IMR-90 (cell line): ENCODE data around the gene TMPRSS11B. TPM values are rescaled to one million over a fixed set of nuclear protein-coding genes. Genes with fewer than 3 reads are reported as not detected.

Source experiments
- ATAC-seq: fragments of 200-7000 bp; cut with Tn5 transposase; 2 replicates; pipeline ENCODE4 v1.9.1; 2020; ENCODE audit warnings: low read depth, mild to moderate bottlenecking, moderate library complexity
- BruUV-seq: library from RNA; stranded (reverse); fragments of 400-500 nt; replicated peaks from 2 replicates; lab custom pipeline; 2021; lab: Mats Ljungman, UMichigan
- CTCF ChIA-PET: fragments of 300-600 bp; formaldehyde crosslinking; extraction: SDS; loops from one replicate; lab custom pipeline; 2021; ENCODE audit warnings: antibody characterized with exemption; lab: Yijun Ruan, JAX
- POLR2A ChIA-PET: fragments of 300-600 bp; sonication (Branson Sonifier 250); formaldehyde crosslinking; loops from one replicate; lab custom pipeline; 2022; ENCODE audit warnings: antibody characterized with exemption; ENCODE audit not compliant: unreplicated experiment; lab: Charles Lee
- DNase-seq: peaks from one replicate; pipeline ENCODE4 v3.0.0; 2013
- H2AFZ ChIP-seq: replicated peaks from 2 replicates; pipeline ENCODE3; 2013; ENCODE audit warnings: low read length, mild to moderate bottlenecking; ENCODE audit not compliant: poor library complexity
- H2AK5ac ChIP-seq: 2 replicates; pipeline ENCODE4 v1.6.1; 2013; ENCODE audit warnings: low read depth, low read length, inconsistent platforms
- H2AK9ac ChIP-seq: replicated peaks from 2 replicates; pipeline ENCODE3; 2013; ENCODE audit warnings: mild to moderate bottlenecking, low read depth, low read length, moderate library complexity; ENCODE audit not compliant: poor library complexity
- H2BK120ac ChIP-seq: 2 replicates; pipeline ENCODE4 v1.6.1; 2013; ENCODE audit warnings: low read depth, low read length, inconsistent platforms
- H2BK15ac ChIP-seq: 3 replicates; pipeline ENCODE4 v1.6.1; 2013; ENCODE audit warnings: low read depth, low read length, inconsistent platforms
- H2BK20ac ChIP-seq: 2 replicates; pipeline ENCODE4 v1.6.1; 2013; ENCODE audit warnings: low read depth, mild to moderate bottlenecking, inconsistent platforms, low read length, moderate library complexity
- H2BK5ac ChIP-seq: 2 replicates; pipeline ENCODE4 v1.6.1; 2013; ENCODE audit warnings: mild to moderate bottlenecking, low read depth, low read length, inconsistent platforms; ENCODE audit not compliant: poor library complexity, severe bottlenecking
- H3K14ac ChIP-seq: replicated peaks from 2 replicates; pipeline ENCODE4 v1.6.1; 2013; ENCODE audit warnings: low read depth, low read length, inconsistent platforms
- H3K18ac ChIP-seq: 2 replicates; pipeline ENCODE4 v1.6.1; 2013; ENCODE audit warnings: low read depth, low read length, control low read depth
- H3K23ac ChIP-seq: 2 replicates; pipeline ENCODE4 v1.6.1; 2013; ENCODE audit warnings: low read depth, low read length, inconsistent platforms
- H3K27ac ChIP-seq: 2 replicates; pipeline ENCODE4 v1.5.1; 2013; ENCODE audit warnings: mild to moderate bottlenecking, control low read depth, low read length; ENCODE audit not compliant: insufficient read depth
- H3K27me3 ChIP-seq: 2 replicates; pipeline ENCODE4 v1.6.1; 2013; ENCODE audit warnings: low read length; ENCODE audit not compliant: control insufficient read depth, insufficient read depth
- H3K36me3 ChIP-seq: 2 replicates; pipeline ENCODE4 v1.6.1; 2013; ENCODE audit warnings: low read length, mixed read lengths; ENCODE audit not compliant: control insufficient read depth, insufficient read depth
- H3K4ac ChIP-seq: 2 replicates; pipeline ENCODE4 v1.6.1; 2013; ENCODE audit warnings: low read depth, low read length, inconsistent platforms
- H3K4me1 ChIP-seq: 2 replicates; pipeline ENCODE4 v1.6.1; 2013; ENCODE audit warnings: low read length, mixed read lengths; ENCODE audit not compliant: control insufficient read depth, insufficient read depth
- H3K4me2 ChIP-seq: 2 replicates; pipeline ENCODE4 v1.6.1; 2013; ENCODE audit warnings: low read depth, mild to moderate bottlenecking, control low read depth, low read length, moderate library complexity
- H3K4me3 ChIP-seq: 2 replicates; pipeline ENCODE4 v1.5.1; 2013; ENCODE audit warnings: low read depth, mild to moderate bottlenecking, control low read depth, low read length, moderate library complexity; ENCODE audit not compliant: insufficient read depth
- H3K56ac ChIP-seq: 2 replicates; pipeline ENCODE4 v1.6.1; 2013; ENCODE audit warnings: low read length, inconsistent platforms; ENCODE audit not compliant: insufficient read depth; ENCODE audit errors: extremely low read depth
- H3K79me1 ChIP-seq, 2 experiments: 2 replicates each; pipeline ENCODE4 v1.6.1; 2013; ENCODE audit warnings: low read length in 2 of 2, inconsistent platforms in 1 of 2, low read depth in 1 of 2
- H3K9ac ChIP-seq: 2 replicates; pipeline ENCODE4 v1.6.1; 2013; ENCODE audit warnings: low read depth, low read length, control low read depth
- H3K9me1 ChIP-seq: 2 replicates; pipeline ENCODE4 v1.6.1; 2013; ENCODE audit warnings: low read length, inconsistent platforms; ENCODE audit not compliant: insufficient read depth
- H3K9me3 ChIP-seq: 2 replicates; pipeline ENCODE4 v1.6.1; 2013; ENCODE audit warnings: low read length; ENCODE audit not compliant: control insufficient read depth, insufficient read depth
- H4K20me1 ChIP-seq: 2 replicates; pipeline ENCODE4 v1.6.1; 2013; ENCODE audit warnings: low read length, inconsistent platforms; ENCODE audit not compliant: insufficient read depth
- H4K5ac ChIP-seq: 2 replicates; pipeline ENCODE4 v1.6.1; 2013; ENCODE audit warnings: mild to moderate bottlenecking, low read depth, low read length, control low read depth
- H4K8ac ChIP-seq, 2 experiments: 2 replicates each; pipeline ENCODE4 v1.6.1; 2013; ENCODE audit warnings: low read depth in 2 of 2, low read length in 2 of 2, control low read depth in 1 of 2, inconsistent platforms in 1 of 2
- H4K91ac ChIP-seq: 2 replicates; pipeline ENCODE4 v1.6.1; 2013; ENCODE audit warnings: low read depth, low read length, inconsistent platforms; ENCODE audit not compliant: insufficient read depth
- BHLHE40 ChIP-seq: fragments of 150-350 bp; IDR thresholded peaks from 2 replicates; pipeline ENCODE4 v1.6.1; 2016; ENCODE audit warnings: mild to moderate bottlenecking, low read depth, low read length
- FOS ChIP-seq: fragments of 150-350 bp; IDR thresholded peaks from 2 replicates; pipeline ENCODE4 v1.6.1; 2016; ENCODE audit warnings: low read depth, low read length
- MXI1 ChIP-seq: IDR thresholded peaks from 2 replicates; pipeline ENCODE4 v1.6.1; 2012; ENCODE audit warnings: low read depth, mild to moderate bottlenecking, low read length, moderate library complexity, borderline replicate concordance
- RAD21 ChIP-seq: IDR thresholded peaks from 2 replicates; pipeline ENCODE4 v1.6.1; 2012; ENCODE audit warnings: low read length, improper control_type of control experiment
- WGBS, 2 experiments: methylation state at CpG; one replicate each; pipeline versions ENCODE4 v1.1.5 to v1.1.7; 2013; ENCODE audit warnings: missing lambda C conversion rate in 2 of 2; ENCODE audit not compliant: insufficient read length in 1 of 2; ENCODE audit errors: extremely low coverage in 2 of 2; 5-methylcytosine and 5-hydroxymethylcytosine counted together
- dilution Hi-C: fragments of 300-500 bp; cut with HindIII; formaldehyde crosslinking; loops from one replicate; pipeline ENCODE4 v1.14.3; 2018; ENCODE audit warnings: low sequenced_read_pairs; ENCODE audit not compliant: unreplicated experiment
- in situ Hi-C: fragments of 300-500 bp; cut with MboI; formaldehyde crosslinking; loops from 3 replicates; pipeline ENCODE4 v1.14.3; 2019; ENCODE audit warnings: low sequenced_read_pairs, inconsistent platforms, mixed read lengths
- intact Hi-C: fragments of 100-400 bp; cut with micrococcal nuclease; formaldehyde crosslinking; loops from 2 replicates; pipeline ENCODE4 v1.10.0; 2022
- polyA plus RNA-seq, 3 experiments: library from polyadenylated mRNA; depleted of rRNA; stranded (reverse); fragments of >200 nt; gene quantifications; 2 replicates each; pipeline ENCODE4 v1.2.3, GENCODE V29; 2012; ENCODE audit warnings: low replicate concordance in 1 of 3
- total RNA-seq: library from RNA; depleted of rRNA; stranded (reverse); fragments of >200 nt; gene quantifications from 2 replicates; pipeline ENCODE4 v1.2.3, GENCODE V29; 2012; rRNA removed
- TF ChIP-seq, protein P1 (sequence below): conservative IDR thresholded peaks from 2 replicates; pipeline ENCODE4 v1.5.1; 2012; ENCODE audit warnings: mild to moderate bottlenecking, low read depth, low read length, improper control_type of control experiment
- TF ChIP-seq, protein P2 (sequence below): fragments of 150-350 bp; IDR thresholded peaks from 2 replicates; pipeline ENCODE4 v1.6.1; 2017; ENCODE audit warnings: mild to moderate bottlenecking, antibody characterized with exemption, low read length, low read depth

The TMPRSS11B gene
- total and polyA plus RNA-seq, 2 of the 4 experiments (the other 2 are of a cell fraction): not detected

DNA sequence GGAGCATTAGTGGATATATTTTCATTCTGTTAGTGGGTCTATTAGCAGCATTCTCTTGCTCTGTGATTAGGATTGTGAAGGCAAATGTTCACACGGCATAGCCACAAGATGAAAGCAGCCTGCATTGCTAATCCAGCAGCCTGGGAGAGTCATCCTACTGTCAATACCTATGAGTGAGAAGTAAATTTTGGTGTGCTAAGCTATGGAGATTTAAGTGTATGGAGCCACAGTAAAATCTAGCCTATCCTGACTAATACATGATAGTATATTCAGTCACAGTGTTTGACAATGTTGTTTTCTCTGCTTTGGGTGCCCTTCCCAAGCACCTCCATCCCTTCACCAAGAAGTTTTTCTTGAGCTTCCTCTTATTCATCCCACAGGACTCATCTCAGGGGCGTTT lies 68.6 kb downstream of the TMPRSS11B start:
- ATAC-seq: no peak
- H3K27ac ChIP-seq: no peak overlapping the region

More for the DNA sequence above, 68.6 kb downstream of the TMPRSS11B start:
- Histone ChIP-seq H3K4me3 (no peak overlapping the region), H2BK120ac (no peak overlapping the region), H2BK20ac (no peak overlapping the region), H2AFZ (no peak overlapping the region), H4K20me1 (no peaks in the 10 kb centered on the region), H2BK5ac (no peak overlapping the region), H3K4ac (no peak overlapping the region), H3K9me3 (no peaks in the 10 kb centered on the region), H3K9ac (no peak overlapping the region), H3K4me1 (no peaks in the 10 kb centered on the region), H3K23ac (no peak overlapping the region), H3K36me3 (no peaks in the 10 kb centered on the region), H2AK9ac (no peak overlapping the region), H3K27me3 (no peaks in the 10 kb centered on the region), H4K5ac (no peak overlapping the region), H4K8ac (no peak overlapping the region), H3K14ac (no peak overlapping the region), H3K9me1 (no peaks in the 10 kb centered on the region), H3K56ac (no peak overlapping the region), H3K18ac (no peak overlapping the region), H3K4me2 (no peak overlapping the region), H2AK5ac (no peak overlapping the region), H3K79me1 (no peaks in the 10 kb centered on the region), H2BK15ac (no peak overlapping the region), H4K91ac (no peak overlapping the region)
- ChIA-PET POLR2A (no interaction called here), CTCF (no interaction called here)
- intact Hi-C loops (loop anchor here (10.0 kb wide), 1 partner anchor 198 kb away; no protein-coding TSS in a partner anchor), dilution Hi-C loops (no loop called here), in situ Hi-C loops (loop anchor here (10.0 kb wide), 1 partner anchor 302 kb away; no protein-coding TSS in a partner anchor)
- no TSS peak for BruUV-seq
- DNase-seq: no peak
- TF ChIP-seq, protein P1, sequence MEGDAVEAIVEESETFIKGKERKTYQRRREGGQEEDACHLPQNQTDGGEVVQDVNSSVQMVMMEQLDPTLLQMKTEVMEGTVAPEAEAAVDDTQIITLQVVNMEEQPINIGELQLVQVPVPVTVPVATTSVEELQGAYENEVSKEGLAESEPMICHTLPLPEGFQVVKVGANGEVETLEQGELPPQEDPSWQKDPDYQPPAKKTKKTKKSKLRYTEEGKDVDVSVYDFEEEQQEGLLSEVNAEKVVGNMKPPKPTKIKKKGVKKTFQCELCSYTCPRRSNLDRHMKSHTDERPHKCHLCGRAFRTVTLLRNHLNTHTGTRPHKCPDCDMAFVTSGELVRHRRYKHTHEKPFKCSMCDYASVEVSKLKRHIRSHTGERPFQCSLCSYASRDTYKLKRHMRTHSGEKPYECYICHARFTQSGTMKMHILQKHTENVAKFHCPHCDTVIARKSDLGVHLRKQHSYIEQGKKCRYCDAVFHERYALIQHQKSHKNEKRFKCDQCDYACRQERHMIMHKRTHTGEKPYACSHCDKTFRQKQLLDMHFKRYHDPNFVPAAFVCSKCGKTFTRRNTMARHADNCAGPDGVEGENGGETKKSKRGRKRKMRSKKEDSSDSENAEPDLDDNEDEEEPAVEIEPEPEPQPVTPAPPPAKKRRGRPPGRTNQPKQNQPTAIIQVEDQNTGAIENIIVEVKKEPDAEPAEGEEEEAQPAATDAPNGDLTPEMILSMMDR: no peak
- TF ChIP-seq MXI1 (no peak), RAD21 (no peak), FOS (no peak), BHLHE40 (no peak)
- TF ChIP-seq, protein P2, sequence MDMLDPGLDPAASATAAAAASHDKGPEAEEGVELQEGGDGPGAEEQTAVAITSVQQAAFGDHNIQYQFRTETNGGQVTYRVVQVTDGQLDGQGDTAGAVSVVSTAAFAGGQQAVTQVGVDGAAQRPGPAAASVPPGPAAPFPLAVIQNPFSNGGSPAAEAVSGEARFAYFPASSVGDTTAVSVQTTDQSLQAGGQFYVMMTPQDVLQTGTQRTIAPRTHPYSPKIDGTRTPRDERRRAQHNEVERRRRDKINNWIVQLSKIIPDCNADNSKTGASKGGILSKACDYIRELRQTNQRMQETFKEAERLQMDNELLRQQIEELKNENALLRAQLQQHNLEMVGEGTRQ: no peak
- WGBS, 2 experiments: no CpG with 5 or more reads among the region's 2 CpGs

Other genes with a start within 250 kb of the TMPRSS11B start
- not detected in 2 replicates for gene TMPRSS11F, start 115.8 kb downstream of the TMPRSS11B start, total RNA-seq
- gene TMPRSS11F, start 115.8 kb downstream of the TMPRSS11B start, polyA plus RNA-seq (2012; rRNA removed): not detected in 2 replicates
- 31.9 and 43.9 TPM in 2 replicates for gene YTHDC1, start 104.4 kb upstream of the TMPRSS11B start, total RNA-seq
- 24.0 and 32.7 TPM in 2 replicates for gene YTHDC1, start 104.4 kb upstream of the TMPRSS11B start, polyA plus RNA-seq (2012; rRNA removed)
- not detected in 2 replicates for gene TMPRSS11E, start 201.8 kb upstream of the TMPRSS11B start, total RNA-seq
- gene TMPRSS11E, start 201.8 kb upstream of the TMPRSS11B start, polyA plus RNA-seq (2012; rRNA removed): not detected in 2 replicates